ENCODE measurements around the gene SESN3.
"Not testable (repeated sequence)": the region's sequence is repeated elsewhere in the genome, so short reads cannot be mapped to it uniquely, and the experiment has no call there.

The SESN3 gene

GRCh38 chr11:95230810-95231126, 234 bp downstream of the SESN3 start:
- peak overlapping the region; percentile 89 for H3K4me3 ChIP-seq (ENCODE audit: low read length)
- TF ChIP-seq CTCF (conservative IDR thresholded peaks at IDR 0.05; ENCODE audit: low read depth, low read length) = no peak
- no peak for DNase-seq (ENCODE audit: low read depth)

DNA sequence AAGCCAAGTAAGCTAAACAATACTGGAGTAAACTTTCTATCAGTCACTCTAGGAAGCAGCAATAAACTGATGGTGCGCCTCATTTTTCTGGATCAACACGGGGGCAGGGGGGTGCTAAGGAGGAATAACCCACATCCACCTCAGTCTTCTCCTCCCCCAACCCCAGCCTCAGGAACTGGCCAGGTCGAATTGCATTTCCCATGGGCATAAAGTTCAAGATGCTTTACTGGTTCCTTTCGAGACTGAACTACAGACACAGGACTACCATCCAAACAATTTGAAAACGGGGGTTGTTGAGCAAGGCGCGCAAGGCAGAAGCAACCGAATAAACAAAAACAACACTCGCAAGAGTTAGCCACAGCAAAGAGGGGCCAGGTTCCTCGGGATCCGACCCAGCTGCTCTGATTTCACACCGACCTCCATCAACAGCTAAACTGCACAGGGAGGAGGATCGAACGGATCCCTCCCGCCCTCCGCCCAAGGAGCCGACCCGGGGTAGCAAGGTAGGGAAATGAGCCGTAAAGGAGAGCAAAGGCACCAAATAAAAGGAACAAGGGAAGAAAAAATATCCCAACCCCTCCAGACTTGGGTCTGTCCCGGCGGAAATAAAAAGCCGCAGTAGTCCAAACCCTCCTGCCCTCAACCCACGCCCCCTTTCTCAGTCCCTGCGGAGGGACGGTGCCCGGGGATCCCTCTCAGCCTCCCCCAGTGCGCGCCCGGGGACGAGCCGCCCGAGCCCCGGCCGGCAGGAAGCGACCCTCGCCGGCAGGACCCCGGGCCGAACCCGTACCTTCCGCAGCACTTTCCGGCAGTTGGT, 801 bp downstream of the SESN3 start:
- peak overlapping the region; percentile 89 for H3K4me3 ChIP-seq (ENCODE audit: low read length)
- no peak for TF ChIP-seq CTCF (conservative IDR thresholded peaks at IDR 0.05; ENCODE audit: low read depth, low read length)
- no peak for DNase-seq (ENCODE audit: low read depth)

- TF ChIP-seq CTCF (conservative IDR thresholded peaks at IDR 0.05; ENCODE audit: low read depth, low read length) = no peak
- H3K4me3 ChIP-seq (ENCODE audit: low read length) = peak overlapping the region; percentile 89
- DNase-seq (ENCODE audit: low read depth) = no peak
Measured at GRCh38 chr11:95229199-95229992, 1.6 kb downstream of the SESN3 start.

DNA sequence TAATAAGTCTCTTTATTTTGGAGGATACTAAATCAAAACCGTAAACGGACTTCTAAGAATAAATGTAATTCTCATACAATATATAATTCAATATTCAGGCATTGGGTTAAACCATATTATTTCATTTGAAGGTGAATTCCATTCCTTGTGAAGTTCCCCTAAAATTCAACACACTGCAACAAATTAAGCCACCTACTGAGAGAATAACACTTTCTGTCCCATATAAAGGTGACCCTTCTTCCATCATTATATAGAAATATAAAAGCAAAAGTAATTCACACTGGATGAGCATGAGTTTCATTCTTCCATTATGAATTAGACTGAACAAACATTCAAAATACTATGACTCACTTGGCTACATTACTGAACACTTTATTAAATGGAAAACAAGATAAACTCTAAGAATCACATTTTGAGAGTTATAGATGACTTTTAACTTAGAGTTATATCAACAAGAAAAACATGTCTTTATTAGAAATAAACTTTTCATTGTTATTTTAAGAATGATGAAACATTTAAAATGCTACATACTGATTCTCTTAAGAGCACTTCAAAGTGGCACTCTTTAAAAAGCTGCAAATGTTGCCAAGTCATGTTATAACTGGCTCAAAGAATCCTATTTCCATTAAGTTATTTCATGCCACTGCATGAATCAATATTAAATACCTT, 2.8 kb downstream of the SESN3 start:
- no peak for DNase-seq (ENCODE audit: low read depth)
- no peak for TF ChIP-seq CTCF (conservative IDR thresholded peaks at IDR 0.05; ENCODE audit: low read depth, low read length)
- H3K4me3 ChIP-seq (ENCODE audit: low read length) = peak overlapping the region; percentile 89

- H3K4me3 ChIP-seq (ENCODE audit: low read length); DNase-seq (ENCODE audit: low read depth): not testable (repeated sequence)
Measured at GRCh38 chr11:95227060-95227459, 3.9 kb downstream of the SESN3 start.

GRCh38 chr11:95222817-95223216, 8.2 kb downstream of the SESN3 start:
- no peak for TF ChIP-seq CTCF (conservative IDR thresholded peaks at IDR 0.05; ENCODE audit: low read depth, low read length)
- no peak overlapping the region for H3K4me3 ChIP-seq (ENCODE audit: low read length)
- DNase-seq (ENCODE audit: low read depth) = no peak

DNA sequence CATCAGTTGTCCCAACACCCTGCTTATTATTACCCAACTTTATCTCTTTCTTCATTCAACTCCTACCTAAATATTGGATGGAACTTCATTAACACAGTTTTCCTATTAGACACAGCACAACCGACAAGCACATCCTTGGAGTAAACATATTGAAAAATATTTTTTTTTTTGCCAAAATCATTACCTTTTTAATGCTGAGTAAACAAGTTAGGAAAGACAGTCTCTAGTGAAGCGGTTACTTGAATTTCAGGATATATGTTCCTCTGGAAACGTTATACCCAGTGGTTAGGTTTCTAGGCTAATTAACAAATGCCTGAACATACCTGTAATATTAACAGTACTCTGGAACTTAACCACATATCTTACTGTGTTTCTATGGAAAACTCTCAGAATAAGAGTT, 11.4 kb downstream of the SESN3 start:
- no peak overlapping the region for H3K4me3 ChIP-seq (ENCODE audit: low read length)
- TF ChIP-seq CTCF (conservative IDR thresholded peaks at IDR 0.05; ENCODE audit: low read depth, low read length) = no peak
- no peak for DNase-seq (ENCODE audit: low read depth)
